Testis (tissue), 3 donors: ENCODE data around the gene GFOD1. TPM values are rescaled to one million over a fixed set of nuclear protein-coding genes. Genes with fewer than 3 reads are reported as not detected.

Source experiments
- DNase-seq: peaks from one replicate; pipeline ENCODE4 v3.0.0-alpha.2; 2019
- H3K27ac ChIP-seq, 2 donors: fragments of 200-600 bp; sonication (generic); one replicate each; pipeline ENCODE4 v1.5.1; 2019
- H3K27me3 ChIP-seq: fragments of 200-600 bp; sonication (generic); one replicate; pipeline ENCODE4 v1.5.1; 2019
- H3K36me3 ChIP-seq: fragments of 200-600 bp; sonication (generic); one replicate; pipeline ENCODE4 v1.5.1; 2017; ENCODE audit warnings: low read depth; ENCODE audit errors: missing control alignments
- H3K4me1 ChIP-seq: fragments of 200-600 bp; sonication (generic); one replicate; pipeline ENCODE4 v1.5.1; 2019
- H3K4me3 ChIP-seq, 2 donors: fragments of 200-600 bp; sonication (generic); one replicate each; pipeline ENCODE4 v1.5.1; 2017 to 2019
- H3K9me3 ChIP-seq: fragments of 200-600 bp; sonication (generic); one replicate; pipeline ENCODE4 v1.5.1; 2017
- CTCF ChIP-seq, 3 experiments: fragments of 450-650 bp in 2 of 3; fragments of 200-600 bp in 1 of 3; sonication (generic) in 1 of 3; IDR thresholded peaks; one replicate each; pipeline ENCODE4 v1.5.1; 2016 to 2019; ENCODE audit warnings: antibody characterized with exemption in 3 of 3, mild to moderate bottlenecking in 2 of 3, moderate library complexity in 1 of 3
- POLR2A ChIP-seq: fragments of 450-650 bp; IDR thresholded peaks from one replicate; pipeline ENCODE4 v1.6.1; 2017; ENCODE audit warnings: antibody characterized with exemption, mild to moderate bottlenecking, moderate library complexity
- whole genome bisulfite sequencing, 2 donors: methylation state at CpG; one replicate each; pipeline ENCODE4 v1.1.5; 2018; 5-methylcytosine and 5-hydroxymethylcytosine counted together
- intact Hi-C: fragments of 100-400 bp; cut with DNase I; formaldehyde crosslinking; loops from one replicate; pipeline ENCODE4 v1.15.1; 2023; ENCODE audit warnings: low total_unique reads
- polyA plus RNA-seq: library from polyadenylated mRNA; stranded (reverse); fragments of 350-450 nt; fragmentation: Illumina TruSeq; extraction: RNeasy Lipid Tissue Mini Kit (QIAGEN cat#74804); gene quantifications from one replicate; pipeline ENCODE4 v1.2.3, GENCODE V29; 2014; ENCODE audit warnings: low read depth, low replicate concordance; ENCODE audit not compliant: insufficient read depth
- total RNA-seq, 2 donors: library from RNA; depleted of rRNA; stranded (reverse); fragments of >200 nt; gene quantifications; one replicate each; pipeline ENCODE4 v1.2.3, GENCODE V29; 2016

Gene GFOD1
- total and polyA plus RNA-seq, 3 donors from 2014 or later: 2.5 to 5.4 (median 5.0) TPM

GRCh38 chr6:13484138-13484708, 3.2 kb downstream of the GFOD1 start:
- Histone ChIP-seq H3K36me3 (no peaks in the 10 kb centered on the region), H3K27ac (no peak overlapping the region), H3K27me3 (no peaks in the 10 kb centered on the region), H3K4me3 (no peak overlapping the region), H3K9me3 (no peaks in the 10 kb centered on the region), H3K4me1 (peaks cover 5% of the 10 kb centered on the region)
- TF ChIP-seq POLR2A (no peak), CTCF (IDR thresholded peaks at IDR 0.05) (no peak)
- DNase-seq: no peak
- intact Hi-C loops: no loop called here
- 83 to 85% methylated on average over 6 of the region's 6 CpGs for WGBS, 2 donors

GRCh38 chr6:13480631-13481501, 6.5 kb downstream of the GFOD1 start:
- peaks cover 4% of the 10 kb centered on the region for H3K4me1 ChIP-seq
- TF ChIP-seq POLR2A (no peak), CTCF (IDR thresholded peaks at IDR 0.05) (no peak)
- H3K27me3 ChIP-seq: no peaks in the 10 kb centered on the region
- H3K4me3 ChIP-seq: no peak overlapping the region
- H3K9me3 ChIP-seq: no peaks in the 10 kb centered on the region
- intact Hi-C loops: no loop called here
- H3K27ac ChIP-seq: no peak overlapping the region
- DNase-seq: no peak
- 90 to 95% methylated on average over 6 of the region's 6 CpGs for WGBS, 2 donors
- H3K36me3 ChIP-seq: no peaks in the 10 kb centered on the region

- no peaks in the 10 kb centered on the region for H3K27me3 ChIP-seq
- DNase-seq: no peak
- H3K36me3 ChIP-seq: no peaks in the 10 kb centered on the region
- no peak overlapping the region for H3K4me3 ChIP-seq
- intact Hi-C loops: no loop called here
- H3K27ac ChIP-seq: no peak overlapping the region
- 89 to 95% methylated on average over 4 of the region's 4 CpGs for WGBS, 2 donors
- H3K9me3 ChIP-seq: no peaks in the 10 kb centered on the region
- no peaks in the 10 kb centered on the region for H3K4me1 ChIP-seq
- TF ChIP-seq POLR2A (no peak), CTCF (IDR thresholded peaks at IDR 0.05) (no peak)
These were observed 7.4 kb downstream of the GFOD1 start for GRCh38 chr6:13479971-13480434.

- H3K4me3 ChIP-seq: no peak overlapping the region
- intact Hi-C loops: no loop called here
- no peaks in the 10 kb centered on the region for H3K9me3 ChIP-seq
- no peak overlapping the region for H3K27ac ChIP-seq
- no peak for DNase-seq
- WGBS, 2 donors: 88% methylated on average over 2 of the region's 2 CpGs
- H3K27me3 ChIP-seq: no peaks in the 10 kb centered on the region
- no peaks in the 10 kb centered on the region for H3K36me3 ChIP-seq
- no peaks in the 10 kb centered on the region for H3K4me1 ChIP-seq
- TF ChIP-seq CTCF (IDR thresholded peaks at IDR 0.05) (no peak), POLR2A (no peak)
These were observed 8.1 kb downstream of the GFOD1 start for GRCh38 chr6:13479206-13479800.
